Neural cell (in vitro differentiated cells): ENCODE data around the gene COL27A1. TPM values are rescaled to one million over a fixed set of nuclear protein-coding genes. Genes with fewer than 3 reads are reported as not detected.

ENCODE experiments used
- H2AFZ ChIP-seq: fragments of 200-600, 300-800 bp; sonication (generic), shearing (Covaris generic); 2 replicates; pipeline ENCODE4 v1.6.0; 2014; ENCODE audit warnings: low read depth, mild to moderate bottlenecking, antibody characterized with exemption, low read length, moderate library complexity
- H3F3A ChIP-seq: fragments of 200-600 bp; shearing (Covaris generic); 2 replicates; pipeline ENCODE4 v1.6.1; 2016; ENCODE audit warnings: mild to moderate bottlenecking, moderate library complexity, mixed read lengths, antibody characterized with exemption, low read length; ENCODE audit not compliant: insufficient read depth, poor library complexity, severe bottlenecking
- H3K27ac ChIP-seq: fragments of 200-600, 300-800 bp; sonication (generic), shearing (Covaris generic); 2 replicates; pipeline ENCODE4 v1.5.1; 2014; ENCODE audit warnings: mild to moderate bottlenecking, low read length, moderate library complexity
- H3K27me3 ChIP-seq: fragments of 300-800, 200-600 bp; sonication (generic), shearing (Covaris generic); 2 replicates; pipeline ENCODE4 v1.6.0; 2014; ENCODE audit warnings: mild to moderate bottlenecking, low read depth, low read length, moderate library complexity; ENCODE audit not compliant: insufficient read depth
- H3K36me3 ChIP-seq: fragments of 300-800, 200-600 bp; sonication (generic), shearing (Covaris generic); 2 replicates; pipeline ENCODE4 v1.5.1; 2014; ENCODE audit warnings: mild to moderate bottlenecking, antibody characterized with exemption, low read length, moderate library complexity; ENCODE audit not compliant: insufficient read depth
- H3K4me2 ChIP-seq: fragments of 300-800, 200-600 bp; sonication (generic), shearing (Covaris generic); 2 replicates; pipeline ENCODE4 v1.6.0; 2014; ENCODE audit warnings: mild to moderate bottlenecking, low read length
- H3K4me3 ChIP-seq: fragments of 300-800, 200-600 bp; sonication (generic), shearing (Covaris generic); 2 replicates; pipeline ENCODE4 v1.5.1; 2014; ENCODE audit warnings: mild to moderate bottlenecking, low read length, moderate library complexity
- H3K79me2 ChIP-seq: fragments of 200-600 bp; shearing (Covaris generic); replicated peaks from 2 replicates; pipeline ENCODE4 v1.6.0; 2014; ENCODE audit warnings: mild to moderate bottlenecking, low read length, moderate library complexity; ENCODE audit not compliant: insufficient read depth
- H3K9ac ChIP-seq: fragments of 300-800, 200-600 bp; sonication (generic), shearing (Covaris generic); 2 replicates; pipeline ENCODE4 v1.6.1; 2016; ENCODE audit warnings: mild to moderate bottlenecking, low read length, mixed read lengths
- H3K9me2 ChIP-seq: fragments of 200-600 bp; shearing (Covaris generic); 2 replicates; pipeline ENCODE4 v1.6.1; 2016; ENCODE audit warnings: mild to moderate bottlenecking, low read length, mixed read lengths; ENCODE audit not compliant: insufficient read depth
- H3K9me3 ChIP-seq: fragments of 200-600, 300-800 bp; sonication (generic), shearing (Covaris generic); 2 replicates; pipeline ENCODE4 v1.6.1; 2016; ENCODE audit warnings: mild to moderate bottlenecking, mixed run types, low read length, moderate library complexity, mixed read lengths
- H4K20me1 ChIP-seq: fragments of 200-600 bp; shearing (Covaris generic); 2 replicates; pipeline ENCODE4 v1.6.1; 2016; ENCODE audit warnings: mild to moderate bottlenecking, mixed run types; ENCODE audit not compliant: insufficient read depth
- EP300 ChIP-seq: fragments of 450-650 bp; conservative IDR thresholded peaks from 2 replicates; pipeline ENCODE4 v1.6.1; 2014; ENCODE audit warnings: antibody characterized with exemption, mild to moderate bottlenecking, moderate library complexity; ENCODE audit not compliant: poor library complexity, severe bottlenecking
- MXI1 ChIP-seq: fragments of 450-650 bp; conservative IDR thresholded peaks from 2 replicates; pipeline ENCODE4 v1.6.1; 2014; ENCODE audit warnings: antibody characterized with exemption, mild to moderate bottlenecking; ENCODE audit not compliant: poor library complexity, severe bottlenecking
- POLR2AphosphoS5 ChIP-seq: IDR thresholded peaks from 2 replicates; pipeline ENCODE4 v1.6.1; 2012
- RAD21 ChIP-seq: fragments of 450-650 bp; conservative IDR thresholded peaks from 2 replicates; pipeline ENCODE4 v1.6.1; 2014; ENCODE audit warnings: antibody characterized with exemption, mild to moderate bottlenecking, moderate library complexity
- REST ChIP-seq: IDR thresholded peaks from 2 replicates; pipeline ENCODE4 v1.6.1; 2012; ENCODE audit warnings: borderline replicate concordance
- SMC3 ChIP-seq: fragments of 450-650 bp; conservative IDR thresholded peaks from 2 replicates; pipeline ENCODE4 v1.6.1; 2014; ENCODE audit warnings: antibody characterized with exemption, mild to moderate bottlenecking, moderate library complexity; ENCODE audit not compliant: poor library complexity
- polyA plus RNA-seq: library from polyadenylated mRNA; depleted of rRNA; stranded (reverse); fragments of >200 nt; gene quantifications from 2 replicates; pipeline ENCODE4 v1.2.3, GENCODE V29; 2014
- TF ChIP-seq, protein P1 (sequence below): fragments of 450-650 bp; IDR thresholded peaks from 2 replicates; pipeline ENCODE4 v1.5.1; 2014; ENCODE audit warnings: antibody characterized with exemption, mild to moderate bottlenecking, moderate library complexity; ENCODE audit not compliant: poor library complexity, severe bottlenecking

Gene COL27A1
- polyA plus RNA-seq, 1 donor from 2014 or later, result 0.25 TPM

DNA sequence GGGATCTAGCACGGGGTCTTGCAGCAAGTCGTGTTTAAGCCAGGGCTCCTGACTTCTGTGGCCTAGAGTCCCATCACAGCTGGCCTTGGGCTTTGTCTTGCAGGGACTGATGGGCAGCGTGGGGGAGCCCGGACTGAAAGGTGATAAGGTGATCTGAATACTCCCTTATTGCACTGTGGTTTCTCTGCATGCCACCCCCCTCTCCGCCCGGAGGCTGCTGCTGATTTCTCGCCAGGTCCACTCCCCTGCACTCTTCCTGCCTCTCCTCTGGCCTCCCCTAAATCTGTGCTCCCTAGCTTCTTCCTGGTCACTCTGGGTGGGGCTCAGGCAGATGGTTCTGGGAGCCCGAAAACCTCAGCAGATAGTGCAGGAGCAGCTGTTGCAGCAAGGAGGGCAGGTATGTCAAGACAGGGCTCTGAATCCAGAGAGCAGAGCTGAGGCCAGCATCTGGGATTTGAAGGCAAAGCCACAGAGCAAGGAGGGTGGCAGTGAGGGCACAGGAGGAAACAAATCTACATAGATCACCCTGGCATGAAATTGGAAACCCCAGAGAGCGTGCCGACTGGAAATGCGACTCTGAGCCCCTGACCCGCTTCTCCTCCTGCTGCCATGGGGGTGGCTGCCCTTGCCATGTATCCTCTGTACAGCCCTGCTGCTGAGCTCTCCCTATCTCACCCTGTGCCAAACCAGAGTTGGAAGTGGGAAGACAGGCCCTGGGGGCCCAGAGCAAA lies 76.5 kb downstream of the COL27A1 start:
- Histone ChIP-seq H3K9me3 (no peaks in the 10 kb centered on the region), H3K27me3 (no peaks in the 10 kb centered on the region), H3K9ac (no peak overlapping the region), H3K9me2 (no peaks in the 10 kb centered on the region), H3F3A (no peaks in the 10 kb centered on the region), H3K4me3 (no peak overlapping the region), H3K4me2 (no peak overlapping the region), H3K36me3 (no peaks in the 10 kb centered on the region), H3K27ac (no peak overlapping the region), H3K79me2 (no peaks in the 10 kb centered on the region), H2AFZ (no peak overlapping the region), H4K20me1 (no peaks in the 10 kb centered on the region)
- no peak for TF ChIP-seq EP300

GRCh38 chr9:114233491-114234185 lies 78.3 kb downstream of the COL27A1 start:
- Histone ChIP-seq H2AFZ (no peak overlapping the region), H3F3A (no peaks in the 10 kb centered on the region), H3K27ac (no peak overlapping the region), H3K79me2 (no peaks in the 10 kb centered on the region), H3K4me2 (no peak overlapping the region), H3K27me3 (no peaks in the 10 kb centered on the region), H3K9me3 (no peaks in the 10 kb centered on the region), H4K20me1 (no peaks in the 10 kb centered on the region), H3K36me3 (no peaks in the 10 kb centered on the region), H3K9ac (no peak overlapping the region), H3K4me3 (no peak overlapping the region), H3K9me2 (no peaks in the 10 kb centered on the region)
- TF ChIP-seq RAD21 (no peak), EP300 (no peak), REST (no peak), MXI1 (no peak), POLR2AphosphoS5 (no peak), SMC3 (no peak)
- TF ChIP-seq, protein P1, sequence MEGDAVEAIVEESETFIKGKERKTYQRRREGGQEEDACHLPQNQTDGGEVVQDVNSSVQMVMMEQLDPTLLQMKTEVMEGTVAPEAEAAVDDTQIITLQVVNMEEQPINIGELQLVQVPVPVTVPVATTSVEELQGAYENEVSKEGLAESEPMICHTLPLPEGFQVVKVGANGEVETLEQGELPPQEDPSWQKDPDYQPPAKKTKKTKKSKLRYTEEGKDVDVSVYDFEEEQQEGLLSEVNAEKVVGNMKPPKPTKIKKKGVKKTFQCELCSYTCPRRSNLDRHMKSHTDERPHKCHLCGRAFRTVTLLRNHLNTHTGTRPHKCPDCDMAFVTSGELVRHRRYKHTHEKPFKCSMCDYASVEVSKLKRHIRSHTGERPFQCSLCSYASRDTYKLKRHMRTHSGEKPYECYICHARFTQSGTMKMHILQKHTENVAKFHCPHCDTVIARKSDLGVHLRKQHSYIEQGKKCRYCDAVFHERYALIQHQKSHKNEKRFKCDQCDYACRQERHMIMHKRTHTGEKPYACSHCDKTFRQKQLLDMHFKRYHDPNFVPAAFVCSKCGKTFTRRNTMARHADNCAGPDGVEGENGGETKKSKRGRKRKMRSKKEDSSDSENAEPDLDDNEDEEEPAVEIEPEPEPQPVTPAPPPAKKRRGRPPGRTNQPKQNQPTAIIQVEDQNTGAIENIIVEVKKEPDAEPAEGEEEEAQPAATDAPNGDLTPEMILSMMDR, result no peak
